Left lung (tissue), 10 donors: ENCODE data around the gene GABPA. TPM values are rescaled to one million over a fixed set of nuclear protein-coding genes. Genes with fewer than 3 reads are reported as not detected.
"Not testable (repeated sequence)": the region's sequence is repeated elsewhere in the genome, so short reads cannot be mapped to it uniquely, and the experiment has no call there.

ENCODE experiments used
- ATAC-seq: fragments of 200-7000 bp; cut with Tn5 transposase; one replicate; pipeline ENCODE4 v1.9.1; 2020; ENCODE audit warnings: moderate library complexity
- DNase-seq, 4 donors: peaks; one replicate each; pipeline ENCODE4 v3.0.0-alpha.2; 2013 to 2020
- H3K27ac ChIP-seq, 2 donors: fragments of 200-600 bp; sonication (generic) in 1 of 2; one replicate each; pipeline versions ENCODE4 v1.5.0 to v1.8.0; 2020 to 2021
- H3K27me3 ChIP-seq, 2 donors: fragments of 200-600 bp; sonication (generic) in 1 of 2; one replicate each; pipeline versions ENCODE4 v1.5.0 to v1.8.0; 2020 to 2021
- H3K36me3 ChIP-seq, 2 donors: fragments of 200-600 bp; sonication (generic) in 1 of 2; one replicate each; pipeline versions ENCODE4 v1.5.0 to v1.8.0; 2020 to 2021
- H3K4me1 ChIP-seq, 2 donors: fragments of 200-600 bp; one replicate each; pipeline ENCODE4 v1.8.0; 2021
- H3K4me3 ChIP-seq, 2 donors: fragments of 200-600 bp; sonication (generic) in 1 of 2; one replicate each; pipeline versions ENCODE4 v1.5.0 to v1.8.0; 2020 to 2021; ENCODE audit warnings: mild to moderate bottlenecking in 1 of 2
- H3K9me3 ChIP-seq, 2 donors: fragments of 200-600 bp; sonication (generic) in 1 of 2; one replicate each; pipeline versions ENCODE4 v1.5.0 to v1.8.0; 2020 to 2021
- CTCF ChIP-seq, 2 donors: fragments of 200-600 bp; sonication (generic) in 1 of 2; IDR thresholded peaks; one replicate each; pipeline versions ENCODE4 v1.5.0 to v1.8.0; 2021; ENCODE audit warnings: antibody characterized with exemption in 2 of 2
- intact Hi-C, 2 donors: fragments of 100-400 bp; cut with DNase I; formaldehyde crosslinking; loops; one replicate each; pipeline versions ENCODE4 v1.11.2 to v1.14.2; 2022
- polyA plus RNA-seq, 6 donors: library from polyadenylated mRNA; unstranded; fragments of 120-200 nt; gene quantifications; one replicate each; pipeline ENCODE4 v1.2.1, GENCODE V29; 2013; ENCODE audit not compliant: insufficient read length in 6 of 6
- total RNA-seq, 2 donors: library from RNA; stranded (reverse); fragmentation: NEBNext Ultra II Directional; extraction: Animal tissue kit (Norgen Biotek cat#: 25700); gene quantifications; one replicate each; pipeline ENCODE4 v1.2.1, GENCODE V29; 2021
- donor health status: DM: no; HTN: yes; CAD: no.
- donor health status: DM: no; HTN: no; CAD: no.

Gene GABPA
- total and polyA plus RNA-seq, 8 donors = 23.5 to 44.5 (median 40.1) TPM

- Histone ChIP-seq H3K27me3 (no peaks in the 10 kb centered on the region), H3K27ac (no peak overlapping the region), H3K9me3 (peaks cover 0 to 4% of the 10 kb centered on the region in 2 donors), H3K4me1 (peaks cover 0 to 9% of the 10 kb centered on the region in 2 donors), H3K4me3 (no peak overlapping the region), H3K36me3 (no peaks in the 10 kb centered on the region)
- intact Hi-C loops = no loop called here
- DNase-seq (no peak), ATAC-seq (no peak)
- no peak for TF ChIP-seq CTCF (IDR thresholded peaks at IDR 0.05)
Observed at GRCh38 chr21:25776440-25776839, 41.7 kb downstream of the GABPA start.

GRCh38 chr21:25778126-25778875 lies 43.5 kb downstream of the GABPA start:
- intact Hi-C loops, H3K27ac ChIP-seq, ATAC-seq, H3K9me3 ChIP-seq, H3K36me3 ChIP-seq, H3K27me3 ChIP-seq, H3K4me3 ChIP-seq, H3K4me1 ChIP-seq: not testable (repeated sequence)
- DNase-seq = peak in 1 of 4 donors; percentile 68

- Histone ChIP-seq H3K27me3 (peaks cover 6 to 18% of the 10 kb centered on the region in 2 donors), H3K27ac (no peak overlapping the region), H3K36me3 (no peaks in the 10 kb centered on the region), H3K9me3 (no peaks in the 10 kb centered on the region), H3K4me1 (peaks cover 0 to 4% of the 10 kb centered on the region in 2 donors), H3K4me3 (no peak overlapping the region)
- no peak for TF ChIP-seq CTCF (IDR thresholded peaks at IDR 0.05)
- DNase-seq (no peak), ATAC-seq (no peak)
- intact Hi-C loops = no loop called here
Observed at GRCh38 chr21:25788677-25789076, 53.9 kb downstream of the GABPA start.

GRCh38 chr21:25790122-25790877 lies 55.5 kb downstream of the GABPA start:
- peaks cover 0 to 4% of the 10 kb centered on the region in 2 donors for H3K4me1 ChIP-seq
- ATAC-seq = peak; percentile 57
- H3K27me3 ChIP-seq = peaks cover 6 to 11% of the 10 kb centered on the region in 2 donors
- TF ChIP-seq CTCF (IDR thresholded peaks at IDR 0.05) = no peak
- no peaks in the 10 kb centered on the region for H3K9me3 ChIP-seq
- no peak overlapping the region for H3K27ac ChIP-seq
- no peaks in the 10 kb centered on the region for H3K36me3 ChIP-seq
- intact Hi-C loops = no loop called here
- H3K4me3 ChIP-seq = peak overlapping the region in 1 of 2 donors; percentile 9
- DNase-seq = peak in 2 of 4 donors; percentile 29 to 49

- peaks cover 0 to 4% of the 10 kb centered on the region in 2 donors for H3K4me1 ChIP-seq
- intact Hi-C loops = no loop called here
- no peak for ATAC-seq
- H3K27ac ChIP-seq = no peak overlapping the region
- H3K9me3 ChIP-seq = no peaks in the 10 kb centered on the region
- no peak overlapping the region for H3K4me3 ChIP-seq
- peaks cover 3 to 9% of the 10 kb centered on the region in 2 donors for H3K27me3 ChIP-seq
- no peaks in the 10 kb centered on the region for H3K36me3 ChIP-seq
- TF ChIP-seq CTCF (IDR thresholded peaks at IDR 0.05) = no peak
- no peak for DNase-seq
Observed at GRCh38 chr21:25790878-25791204, 56.1 kb downstream of the GABPA start.
